Liver (tissue), 9 donors: Measurements from ENCODE around the gene COP1. TPM values are rescaled to one million over a fixed set of nuclear protein-coding genes. Genes with fewer than 3 reads are reported as not detected.
"Not testable (repeated sequence)": the region's sequence is repeated elsewhere in the genome, so short reads cannot be mapped to it uniquely, and the experiment has no call there.

Experiments
- DNase-seq: peaks from one replicate; pipeline ENCODE4 v3.0.0-alpha.2; 2017; ENCODE audit warnings: low spot score
- H3K27ac ChIP-seq, 2 donors: one replicate each; pipeline ENCODE4 v1.7.0; 2013; ENCODE audit warnings: inconsistent platforms in 2 of 2, low read length in 2 of 2, control low read depth in 1 of 2, low read depth in 1 of 2, mild to moderate bottlenecking in 1 of 2
- H3K27me3 ChIP-seq, 4 donors: one replicate each; pipeline versions ENCODE4 v1.6.1 to v1.7.0; 2013; ENCODE audit warnings: low read length in 3 of 4, inconsistent platforms in 1 of 4, mild to moderate bottlenecking in 1 of 4, moderate library complexity in 1 of 4; ENCODE audit not compliant: control insufficient read depth in 4 of 4, insufficient read depth in 4 of 4
- H3K36me3 ChIP-seq, 4 donors: one replicate each; pipeline versions ENCODE4 v1.6.1 to v1.7.0; 2013; ENCODE audit warnings: low read length in 3 of 4, mild to moderate bottlenecking in 3 of 4, low read depth in 1 of 4, moderate library complexity in 1 of 4; ENCODE audit not compliant: control insufficient read depth in 4 of 4, insufficient read depth in 3 of 4
- H3K4me1 ChIP-seq, 4 donors: one replicate each; pipeline versions ENCODE4 v1.6.1 to v1.7.0; 2013; ENCODE audit warnings: low read length in 3 of 4, mild to moderate bottlenecking in 3 of 4, moderate library complexity in 1 of 4; ENCODE audit not compliant: control insufficient read depth in 4 of 4, insufficient read depth in 4 of 4
- H3K4me3 ChIP-seq, 3 donors: one replicate each; pipeline versions ENCODE4 v1.6.1 to v1.7.0; 2013; ENCODE audit warnings: low read length in 3 of 3, control low read depth in 1 of 3, low read depth in 1 of 3, mild to moderate bottlenecking in 1 of 3
- H3K9ac ChIP-seq, 2 donors: one replicate each; pipeline ENCODE4 v1.7.0; 2013; ENCODE audit warnings: low read length in 2 of 2, mild to moderate bottlenecking in 2 of 2, moderate library complexity in 2 of 2, control low read depth in 1 of 2, low read depth in 1 of 2
- H3K9me3 ChIP-seq, 4 donors: one replicate each; pipeline versions ENCODE4 v1.6.1 to v1.7.0; 2013; ENCODE audit warnings: low read length in 3 of 4; ENCODE audit not compliant: control insufficient read depth in 4 of 4
- EGR1 ChIP-seq, 2 donors: IDR thresholded peaks; 2 replicates each; pipeline ENCODE4 v1.6.1; 2016 to 2018; ENCODE audit warnings: antibody characterized with exemption in 2 of 2, low read depth in 2 of 2
- FOXA1 ChIP-seq: IDR thresholded peaks from 2 replicates; pipeline ENCODE4 v1.6.1; 2016; ENCODE audit warnings: antibody characterized with exemption
- FOXA2 ChIP-seq: IDR thresholded peaks from 2 replicates; pipeline ENCODE4 v1.6.1; 2016; ENCODE audit warnings: antibody characterized with exemption
- GABPA ChIP-seq, 2 donors: IDR thresholded peaks in 1 of 2; conservative IDR thresholded peaks in 1 of 2; 2 replicates each; pipeline ENCODE4 v1.6.1; 2016; ENCODE audit warnings: antibody characterized with exemption in 2 of 2, mild to moderate bottlenecking in 1 of 2, moderate library complexity in 1 of 2
- HNF4A ChIP-seq, 2 donors: conservative IDR thresholded peaks; 2 replicates each; pipeline ENCODE4 v1.6.1; 2016; ENCODE audit warnings: antibody characterized with exemption in 2 of 2, mild to moderate bottlenecking in 2 of 2
- HNF4G ChIP-seq: IDR thresholded peaks from 2 replicates; pipeline ENCODE4 v1.6.1; 2016; ENCODE audit warnings: antibody characterized with exemption
- JUND ChIP-seq, 2 donors: IDR thresholded peaks; 2 replicates each; pipeline ENCODE4 v1.6.1; 2016; ENCODE audit warnings: antibody characterized with exemption in 2 of 2
- NR2F2 ChIP-seq: IDR thresholded peaks from 2 replicates; pipeline ENCODE4 v1.6.1; 2016; ENCODE audit warnings: antibody characterized with exemption
- SP1 ChIP-seq: IDR thresholded peaks from 2 replicates; pipeline ENCODE4 v1.6.1; 2018; ENCODE audit warnings: antibody characterized with exemption, mild to moderate bottlenecking
- TAF1 ChIP-seq: conservative IDR thresholded peaks from 2 replicates; pipeline ENCODE4 v1.6.1; 2016; ENCODE audit warnings: antibody characterized with exemption, mild to moderate bottlenecking
- WGBS: extraction: QIAGEN DNeasy Blood & Tissue Kit; methylation state at CpG from one replicate; pipeline ENCODE4 v1.1.7; 2013; 5-methylcytosine and 5-hydroxymethylcytosine counted together
- polyA plus RNA-seq, 2 donors: library from polyadenylated mRNA; stranded (reverse) in 1 of 2; unstranded in 1 of 2; fragments of 200-250 nt in 1 of 2; fragments of >200 nt in 1 of 2; fragmentation: Nextera tagmentation in 1 of 2; extraction: Ambion mirVana in 1 of 2; gene quantifications; one replicate each; pipeline versions ENCODE4 v1.2.1 to v1.2.3, GENCODE V29; 2013 to 2015
- total RNA-seq, 2 donors: library from RNA; depleted of rRNA; stranded (reverse); fragments of >200 nt; gene quantifications; one replicate each; pipeline ENCODE4 v1.2.3, GENCODE V29; 2014
- TF ChIP-seq, protein P1 (sequence below): IDR thresholded peaks from 2 replicates; pipeline ENCODE4 v1.6.1; 2016; ENCODE audit warnings: antibody characterized with exemption, mild to moderate bottlenecking
- TF ChIP-seq, protein P2 (sequence below): IDR thresholded peaks from 2 replicates; pipeline ENCODE4 v1.6.1; 2016; ENCODE audit warnings: antibody characterized with exemption
- TF ChIP-seq, protein P3 (sequence below): IDR thresholded peaks from 2 replicates; pipeline ENCODE4 v1.6.1; 2016; ENCODE audit warnings: antibody characterized with exemption
- donor health status: healthy.
- donor health status: healthy.
- donor health status: healthy.
- donor health status: healthy.
- donor health status: healthy.

The COP1 gene
- total and polyA plus RNA-seq, 4 donors = 14.7 to 35.7 (median 22.5) TPM

DNA sequence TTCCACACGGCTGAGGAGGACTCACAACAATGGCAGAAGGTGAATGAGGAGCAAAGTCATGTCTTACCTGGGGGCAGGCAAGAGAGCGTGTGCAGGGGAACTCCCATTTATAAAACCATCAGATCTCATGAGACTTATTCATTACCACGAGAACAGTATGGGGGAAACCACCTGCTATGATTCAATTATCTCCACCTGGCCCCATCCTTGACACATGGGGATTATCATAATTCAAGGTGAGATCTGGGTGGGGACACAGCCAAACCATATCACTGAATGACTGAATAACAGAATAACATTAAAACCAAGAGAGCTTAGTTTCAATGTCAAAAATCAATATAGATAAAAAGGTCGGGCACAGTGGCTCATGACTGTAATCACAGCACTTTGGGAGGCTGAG lies 179.2 kb downstream of the COP1 start:
- not testable (repeated sequence) for H3K36me3 ChIP-seq, H3K4me3 ChIP-seq, H3K9me3 ChIP-seq, H3K27ac ChIP-seq, H3K4me1 ChIP-seq, H3K9ac ChIP-seq, DNase-seq, H3K27me3 ChIP-seq
- 84% methylated on average over 4 of the region's 4 CpGs for WGBS

DNA sequence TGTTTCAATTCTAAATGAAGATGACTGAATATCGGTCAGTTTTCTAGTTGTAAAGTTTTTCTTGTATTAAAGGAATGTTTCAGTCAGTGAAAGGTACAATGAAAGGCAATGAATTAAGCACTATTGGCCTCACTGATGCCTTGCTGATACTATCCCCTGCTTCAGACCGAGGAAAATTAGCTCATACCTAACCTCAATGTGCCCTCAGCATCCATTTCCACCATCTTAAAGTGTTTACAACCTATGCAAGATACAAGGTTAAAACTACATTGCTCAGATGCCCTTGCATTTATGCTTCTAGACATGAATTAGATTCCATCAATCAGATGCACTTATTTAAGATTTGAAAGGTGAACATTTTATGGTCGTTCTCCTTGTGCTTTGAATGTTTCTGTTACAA lies 184.5 kb downstream of the COP1 start:
- Histone ChIP-seq H3K9me3 (no peaks in the 10 kb centered on the region), H3K36me3 (peaks cover 0 to 9% (median 1%) of the 10 kb centered on the region in 4 donors), H3K27me3 (no peaks in the 10 kb centered on the region), H3K4me1 (no peaks in the 10 kb centered on the region), H3K9ac (no peak overlapping the region), H3K27ac (no peak overlapping the region), H3K4me3 (no peak overlapping the region)
- DNase-seq = no peak
- TF ChIP-seq FOXA1 (no peak), NR2F2 (no peak)
- 88% methylated on average over 3 of the region's 3 CpGs for WGBS

DNA sequence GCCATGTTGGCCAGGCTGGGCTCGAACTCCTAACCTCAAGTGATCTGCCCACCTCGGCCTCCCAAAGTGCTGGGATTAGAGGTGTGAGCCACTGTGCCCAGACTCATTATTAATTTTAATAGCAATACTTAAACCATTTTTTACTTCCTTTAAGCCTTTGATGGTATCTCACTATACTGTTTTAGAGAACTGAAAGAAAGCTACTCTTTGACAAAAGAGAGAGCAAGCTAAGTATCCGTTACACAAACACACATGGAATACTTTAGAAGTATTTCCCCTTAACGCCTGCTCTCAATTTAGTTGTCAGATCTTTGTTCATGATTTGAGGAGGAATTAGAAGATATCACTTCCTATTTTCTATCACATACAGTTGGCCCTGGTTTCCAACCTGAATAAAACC lies 189.4 kb downstream of the COP1 start:
- H3K27ac ChIP-seq = no peak overlapping the region
- no peaks in the 10 kb centered on the region for H3K4me1 ChIP-seq
- H3K36me3 ChIP-seq = peaks cover 2 to 11% (median 4%) of the 10 kb centered on the region in 4 donors
- H3K27me3 ChIP-seq = no peaks in the 10 kb centered on the region
- no peak overlapping the region for H3K4me3 ChIP-seq
- DNase-seq = no peak
- H3K9me3 ChIP-seq = no peaks in the 10 kb centered on the region
- TF ChIP-seq EGR1 (IDR thresholded peaks at IDR 0.05; ENCODE audit: low read depth in 2 of 2) (no peak), HNF4G (no peak), HNF4A (conservative IDR thresholded peaks at IDR 0.05) (no peak), GABPA (IDR thresholded peaks at IDR 0.05 in 1 of 2, conservative IDR thresholded peaks at IDR 0.05 in 1 of 2) (no peak), SP1 (no peak), TAF1 (no peak), JUND (IDR thresholded peaks at IDR 0.05) (no peak), FOXA2 (no peak)
- TF ChIP-seq, protein P1, sequence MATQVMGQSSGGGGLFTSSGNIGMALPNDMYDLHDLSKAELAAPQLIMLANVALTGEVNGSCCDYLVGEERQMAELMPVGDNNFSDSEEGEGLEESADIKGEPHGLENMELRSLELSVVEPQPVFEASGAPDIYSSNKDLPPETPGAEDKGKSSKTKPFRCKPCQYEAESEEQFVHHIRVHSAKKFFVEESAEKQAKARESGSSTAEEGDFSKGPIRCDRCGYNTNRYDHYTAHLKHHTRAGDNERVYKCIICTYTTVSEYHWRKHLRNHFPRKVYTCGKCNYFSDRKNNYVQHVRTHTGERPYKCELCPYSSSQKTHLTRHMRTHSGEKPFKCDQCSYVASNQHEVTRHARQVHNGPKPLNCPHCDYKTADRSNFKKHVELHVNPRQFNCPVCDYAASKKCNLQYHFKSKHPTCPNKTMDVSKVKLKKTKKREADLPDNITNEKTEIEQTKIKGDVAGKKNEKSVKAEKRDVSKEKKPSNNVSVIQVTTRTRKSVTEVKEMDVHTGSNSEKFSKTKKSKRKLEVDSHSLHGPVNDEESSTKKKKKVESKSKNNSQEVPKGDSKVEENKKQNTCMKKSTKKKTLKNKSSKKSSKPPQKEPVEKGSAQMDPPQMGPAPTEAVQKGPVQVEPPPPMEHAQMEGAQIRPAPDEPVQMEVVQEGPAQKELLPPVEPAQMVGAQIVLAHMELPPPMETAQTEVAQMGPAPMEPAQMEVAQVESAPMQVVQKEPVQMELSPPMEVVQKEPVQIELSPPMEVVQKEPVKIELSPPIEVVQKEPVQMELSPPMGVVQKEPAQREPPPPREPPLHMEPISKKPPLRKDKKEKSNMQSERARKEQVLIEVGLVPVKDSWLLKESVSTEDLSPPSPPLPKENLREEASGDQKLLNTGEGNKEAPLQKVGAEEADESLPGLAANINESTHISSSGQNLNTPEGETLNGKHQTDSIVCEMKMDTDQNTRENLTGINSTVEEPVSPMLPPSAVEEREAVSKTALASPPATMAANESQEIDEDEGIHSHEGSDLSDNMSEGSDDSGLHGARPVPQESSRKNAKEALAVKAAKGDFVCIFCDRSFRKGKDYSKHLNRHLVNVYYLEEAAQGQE = no peak
- TF ChIP-seq, protein P2, sequence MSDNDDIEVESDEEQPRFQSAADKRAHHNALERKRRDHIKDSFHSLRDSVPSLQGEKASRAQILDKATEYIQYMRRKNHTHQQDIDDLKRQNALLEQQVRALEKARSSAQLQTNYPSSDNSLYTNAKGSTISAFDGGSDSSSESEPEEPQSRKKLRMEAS = no peak
- TF ChIP-seq, protein P3, sequence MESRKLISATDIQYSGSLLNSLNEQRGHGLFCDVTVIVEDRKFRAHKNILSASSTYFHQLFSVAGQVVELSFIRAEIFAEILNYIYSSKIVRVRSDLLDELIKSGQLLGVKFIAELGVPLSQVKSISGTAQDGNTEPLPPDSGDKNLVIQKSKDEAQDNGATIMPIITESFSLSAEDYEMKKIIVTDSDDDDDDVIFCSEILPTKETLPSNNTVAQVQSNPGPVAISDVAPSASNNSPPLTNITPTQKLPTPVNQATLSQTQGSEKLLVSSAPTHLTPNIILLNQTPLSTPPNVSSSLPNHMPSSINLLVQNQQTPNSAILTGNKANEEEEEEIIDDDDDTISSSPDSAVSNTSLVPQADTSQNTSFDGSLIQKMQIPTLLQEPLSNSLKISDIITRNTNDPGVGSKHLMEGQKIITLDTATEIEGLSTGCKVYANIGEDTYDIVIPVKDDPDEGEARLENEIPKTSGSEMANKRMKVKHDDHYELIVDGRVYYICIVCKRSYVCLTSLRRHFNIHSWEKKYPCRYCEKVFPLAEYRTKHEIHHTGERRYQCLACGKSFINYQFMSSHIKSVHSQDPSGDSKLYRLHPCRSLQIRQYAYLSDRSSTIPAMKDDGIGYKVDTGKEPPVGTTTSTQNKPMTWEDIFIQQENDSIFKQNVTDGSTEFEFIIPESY = no peak
- H3K9ac ChIP-seq = no peak overlapping the region
- WGBS = 95% methylated on average over 4 of the region's 4 CpGs
